ENCODE results near the gene DCAF11. TPM values are rescaled to one million over a fixed set of nuclear protein-coding genes. Genes with fewer than 3 reads are reported as not detected.
A peak's percentile ranks its signal among the peaks of the same experiment; 100 is the strongest.

DCAF11 gene
- total and polyA plus RNA-seq, 2 of the 13 experiments (the other 11 are each of a cell fraction or from before 2014, with no cell fraction given), result 150 to 257 TPM

- TF ChIP-seq BORCS8-MEF2B (CRISPR knock-in tag; IDR thresholded peaks at IDR 0.05) (no peak; the same call in 1 of the 2 replicates), JDP2 (CRISPR knock-in tag; IDR thresholded peaks at IDR 0.05; ENCODE audit: borderline replicate concordance) (no peak), ZNF7 (CRISPR knock-in tag; IDR thresholded peaks at IDR 0.05) (no peak), TCF7L2 (IDR thresholded peaks at IDR 0.05; ENCODE audit: low read depth, low read length) (no peak), POGK (CRISPR knock-in tag; conservative IDR thresholded peaks at IDR 0.05) (peak; percentile 87), POLR2G (IDR thresholded peaks at IDR 0.05; ENCODE audit: low read depth, low read length) (peak; percentile 76), SNAI1 (CRISPR knock-in tag; IDR thresholded peaks at IDR 0.05; ENCODE audit: borderline replicate concordance) (no peak), ZNF180 (CRISPR knock-in tag; IDR thresholded peaks at IDR 0.05; ENCODE audit: borderline replicate concordance, low read depth) (no peak), SMYD3 (CRISPR knock-in tag; IDR thresholded peaks at IDR 0.05) (no peak), ERF (CRISPR knock-in tag; IDR thresholded peaks at IDR 0.05) (0 out of 2 replicates have a peak, but pooled peaks have one; percentile 52), KLF16 (CRISPR knock-in tag; IDR thresholded peaks at IDR 0.05) (no peak), BRD4 (CRISPR knock-in tag; IDR thresholded peaks at IDR 0.05) (no peak; the same call in 1 of the 2 replicates), XRCC5 (optimal IDR thresholded peaks at IDR 0.05; ENCODE audit: low read length) (peak; percentile 23), PRDM10 (CRISPR knock-in tag; IDR thresholded peaks at IDR 0.05; ENCODE audit: low read depth) (no peak), DNMT3B (CRISPR knock-in tag; conservative IDR thresholded peaks at IDR 0.05) (no peak), ZSCAN30 (CRISPR knock-in tag; IDR thresholded peaks at IDR 0.05) (no peak), NR3C1 (CRISPR knock-in tag; IDR thresholded peaks at IDR 0.05) (no peak), NFE2L2 (IDR thresholded peaks at IDR 0.05; ENCODE audit: low read length) (no peak; the same call in 1 of the 2 replicates), NCOR1 (IDR thresholded peaks at IDR 0.05; ENCODE audit: borderline replicate concordance, low read length) (no peak), E2F5 (CRISPR knock-in tag; conservative IDR thresholded peaks at IDR 0.05) (peak; percentile 55; the same call in 1 of the 2 replicates), ZNF30 (CRISPR knock-in tag; IDR thresholded peaks at IDR 0.05) (peak; percentile 49), THAP8 (CRISPR knock-in tag; IDR thresholded peaks at IDR 0.05; ENCODE audit: borderline replicate concordance) (0 out of 2 replicates have a peak, but pooled peaks have one; percentile 19), ZNF720 (CRISPR knock-in tag; IDR thresholded peaks at IDR 0.05) (no peak), HOXA7 (CRISPR knock-in tag; IDR thresholded peaks at IDR 0.05) (no peak)
Measured at GRCh38 chr14:24080888-24081738, 33.5 kb upstream of the DCAF11 start (continued).
